Breast epithelium (tissue), 3 donors: ENCODE data around the gene LBHD1.

Experiments
- CTCF ChIP-seq, 3 donors: fragments of 450-650 bp; IDR thresholded peaks; one replicate each; pipeline ENCODE4 v1.5.1; 2016 to 2017; ENCODE audit warnings: antibody characterized with exemption in 3 of 3, mild to moderate bottlenecking in 3 of 3, moderate library complexity in 3 of 3
- POLR2A ChIP-seq: fragments of 450-650 bp; IDR thresholded peaks from one replicate; pipeline ENCODE4 v1.6.1; 2016; ENCODE audit warnings: antibody characterized with exemption, mild to moderate bottlenecking, moderate library complexity
- POLR2AphosphoS5 ChIP-seq, 3 donors: sonication (generic); formaldehyde crosslinking; IDR thresholded peaks; one replicate each; pipeline ENCODE4 v1.6.1; 2017; ENCODE audit warnings: antibody characterized with exemption in 3 of 3

- TF ChIP-seq CTCF (IDR thresholded peaks at IDR 0.05) (no peak), POLR2AphosphoS5 (IDR thresholded peaks at IDR 0.05) (no peak), POLR2A (no peak)
Observed at GRCh38 chr11:62622476-62623089, 49.5 kb downstream of the LBHD1 start.
